ENCODE results near the gene TPPP.
"Not testable (repeated sequence)": the region's sequence is repeated elsewhere in the genome, so short reads cannot be mapped to it uniquely, and the experiment has no call there.

Gene TPPP

DNA sequence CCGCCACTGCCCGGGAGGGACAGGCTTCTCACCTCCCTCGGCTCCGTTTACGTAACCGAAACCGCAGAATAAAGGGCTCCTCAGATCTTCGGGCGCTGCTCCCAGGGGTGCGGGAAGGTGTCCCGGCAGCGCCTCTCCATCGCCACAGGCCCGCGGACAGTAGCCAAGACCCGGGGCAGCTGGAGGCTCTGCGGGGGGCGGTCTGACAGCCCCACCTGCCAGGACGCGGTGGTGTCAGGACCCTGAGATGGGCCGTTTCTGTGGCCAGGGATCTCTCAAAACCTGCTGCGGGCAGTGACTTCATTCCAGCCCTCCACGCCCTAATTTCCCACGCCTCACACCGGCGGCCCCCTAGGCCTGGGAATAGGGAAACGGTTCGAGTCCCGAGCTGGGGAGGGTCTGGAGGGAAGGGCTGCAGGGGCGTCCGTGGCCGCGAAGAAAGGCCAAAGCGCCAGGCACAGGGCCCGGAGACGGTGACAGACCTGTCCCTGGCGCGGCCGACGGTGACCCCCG lies 567 bp downstream of the TPPP start:
- not testable (repeated sequence) for DNase-seq

GRCh38 chr5:691817-692528 lies 1.2 kb downstream of the TPPP start:
- DNase-seq: no peak

- DNase-seq: not testable (repeated sequence)
Observed at GRCh38 chr5:691049-691448, 2.1 kb downstream of the TPPP start.

GRCh38 chr5:690293-690692 lies 2.9 kb downstream of the TPPP start:
- DNase-seq: not testable (repeated sequence)

GRCh38 chr5:688348-689010 lies 4.7 kb downstream of the TPPP start:
- not testable (repeated sequence) for DNase-seq

GRCh38 chr5:686936-687335 lies 6.2 kb downstream of the TPPP start:
- DNase-seq: not testable (repeated sequence)

- DNase-seq: not testable (repeated sequence)
Observed at GRCh38 chr5:686172-686523, 7.0 kb downstream of the TPPP start.

- DNase-seq: no peak
Observed at GRCh38 chr5:685262-686171, 7.6 kb downstream of the TPPP start.

GRCh38 chr5:684751-685216 lies 8.4 kb downstream of the TPPP start:
- DNase-seq: no peak

DNA sequence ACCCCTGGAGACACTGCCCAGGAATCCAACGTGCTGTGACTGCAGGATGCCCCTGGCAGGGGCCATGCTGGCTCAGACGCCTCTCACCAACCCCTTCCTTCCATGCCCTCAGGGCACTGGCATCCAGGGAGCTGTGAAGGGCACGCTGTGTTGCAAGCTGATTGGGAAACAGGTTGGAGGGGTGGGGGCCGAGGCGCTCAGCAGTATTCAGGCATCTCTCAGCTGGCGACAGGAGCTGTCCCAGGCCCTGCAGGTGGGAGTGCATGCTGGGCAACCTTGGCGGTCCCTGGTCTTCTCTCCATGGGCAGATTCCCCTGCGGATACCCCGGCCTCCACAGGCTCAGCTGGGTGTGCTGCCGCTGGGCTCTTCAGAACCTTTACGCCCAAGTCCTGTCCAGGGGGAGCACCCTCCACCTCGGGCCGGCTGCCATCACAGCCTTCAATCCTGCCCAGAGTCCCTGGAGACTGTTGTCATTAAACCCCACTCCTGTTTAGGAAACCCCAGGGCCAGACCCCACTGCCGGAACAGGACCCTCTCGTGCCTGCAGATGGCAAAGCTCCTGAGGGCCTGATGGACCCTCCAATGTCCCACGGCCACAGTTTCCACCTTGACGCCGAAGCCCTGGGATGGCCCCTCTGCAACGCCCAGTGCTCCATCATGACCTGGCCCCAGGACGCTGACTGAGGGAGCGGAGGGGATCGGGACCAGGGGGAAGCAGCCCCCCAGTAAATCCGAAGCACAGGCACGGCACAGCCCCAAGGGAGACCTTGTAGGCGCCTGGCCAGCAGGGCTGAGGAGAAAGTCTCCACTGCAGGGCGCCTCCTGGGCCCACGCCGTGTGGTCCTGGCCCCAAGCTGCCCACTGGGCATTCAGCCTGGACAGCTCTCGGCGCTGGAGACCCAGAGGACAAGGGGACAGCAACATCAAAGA lies 9.3 kb downstream of the TPPP start:
- DNase-seq: no peak

- not testable (repeated sequence) for DNase-seq
Observed at GRCh38 chr5:682651-683358, 10.3 kb downstream of the TPPP start.

GRCh38 chr5:682216-682615 lies 10.9 kb downstream of the TPPP start:
- not testable (repeated sequence) for DNase-seq

- DNase-seq: not testable (repeated sequence)
Observed at GRCh38 chr5:681317-682191, 11.6 kb downstream of the TPPP start.

- DNase-seq: not testable (repeated sequence)
Observed at GRCh38 chr5:680836-681235, 12.3 kb downstream of the TPPP start.

GRCh38 chr5:680118-680795 lies 12.9 kb downstream of the TPPP start:
- DNase-seq: not testable (repeated sequence)

DNA sequence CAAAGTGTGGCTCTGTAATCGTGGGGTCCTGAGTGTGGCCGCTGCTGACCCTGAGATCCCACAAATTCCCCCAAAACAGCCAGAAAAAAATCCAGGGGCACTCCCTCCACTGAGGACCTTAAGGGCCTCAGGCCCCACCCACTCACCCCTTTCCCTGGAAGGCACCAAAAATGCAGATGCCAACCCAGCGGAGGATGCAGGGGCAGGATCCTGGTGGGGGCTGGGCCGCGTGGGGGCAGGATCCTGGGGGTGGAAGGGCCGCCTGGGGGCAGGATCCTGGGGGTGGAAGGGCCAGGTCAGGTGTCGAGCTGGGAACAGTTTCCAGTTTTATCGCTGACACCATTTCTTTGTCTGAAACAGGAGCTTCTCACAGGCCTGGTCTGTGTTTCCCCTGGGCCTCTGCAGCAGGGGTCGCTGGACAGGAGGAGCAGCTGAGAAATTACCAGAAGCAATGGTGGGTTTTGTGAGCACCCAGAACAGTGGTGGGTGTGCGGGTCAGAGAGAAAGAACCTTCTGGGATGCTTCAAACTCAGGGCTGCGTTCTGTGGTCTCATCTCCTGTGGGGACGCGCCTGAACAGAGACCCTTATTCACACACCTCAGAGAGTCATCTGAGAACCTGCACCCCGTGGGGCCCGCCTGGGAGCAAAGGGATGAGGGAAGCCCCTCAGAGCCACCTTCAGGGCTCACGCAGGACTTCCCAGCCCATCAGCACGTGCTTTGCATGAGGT lies 13.8 kb downstream of the TPPP start:
- DNase-seq: not testable (repeated sequence)

DNA sequence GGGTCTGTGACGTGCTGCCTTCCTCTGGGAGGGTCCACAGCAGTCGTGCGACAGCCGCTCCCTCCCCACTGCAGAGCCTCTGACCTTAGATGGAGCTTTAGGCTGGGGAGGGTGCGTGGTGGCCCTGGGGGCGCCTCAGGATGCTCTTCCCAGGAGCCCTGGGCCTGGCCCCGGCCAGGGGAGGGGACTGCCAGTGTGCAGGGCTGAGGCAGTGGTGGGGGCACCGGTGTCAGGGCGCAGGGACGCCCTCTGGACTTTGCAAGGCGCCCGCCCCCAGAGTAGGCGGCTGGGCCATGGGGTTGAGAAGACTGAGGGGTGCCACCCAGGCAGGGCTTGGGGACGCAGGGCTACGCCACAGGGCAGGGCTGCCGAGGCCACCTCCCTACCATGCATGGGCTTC lies 14.6 kb downstream of the TPPP start:
- not testable (repeated sequence) for DNase-seq

DNA sequence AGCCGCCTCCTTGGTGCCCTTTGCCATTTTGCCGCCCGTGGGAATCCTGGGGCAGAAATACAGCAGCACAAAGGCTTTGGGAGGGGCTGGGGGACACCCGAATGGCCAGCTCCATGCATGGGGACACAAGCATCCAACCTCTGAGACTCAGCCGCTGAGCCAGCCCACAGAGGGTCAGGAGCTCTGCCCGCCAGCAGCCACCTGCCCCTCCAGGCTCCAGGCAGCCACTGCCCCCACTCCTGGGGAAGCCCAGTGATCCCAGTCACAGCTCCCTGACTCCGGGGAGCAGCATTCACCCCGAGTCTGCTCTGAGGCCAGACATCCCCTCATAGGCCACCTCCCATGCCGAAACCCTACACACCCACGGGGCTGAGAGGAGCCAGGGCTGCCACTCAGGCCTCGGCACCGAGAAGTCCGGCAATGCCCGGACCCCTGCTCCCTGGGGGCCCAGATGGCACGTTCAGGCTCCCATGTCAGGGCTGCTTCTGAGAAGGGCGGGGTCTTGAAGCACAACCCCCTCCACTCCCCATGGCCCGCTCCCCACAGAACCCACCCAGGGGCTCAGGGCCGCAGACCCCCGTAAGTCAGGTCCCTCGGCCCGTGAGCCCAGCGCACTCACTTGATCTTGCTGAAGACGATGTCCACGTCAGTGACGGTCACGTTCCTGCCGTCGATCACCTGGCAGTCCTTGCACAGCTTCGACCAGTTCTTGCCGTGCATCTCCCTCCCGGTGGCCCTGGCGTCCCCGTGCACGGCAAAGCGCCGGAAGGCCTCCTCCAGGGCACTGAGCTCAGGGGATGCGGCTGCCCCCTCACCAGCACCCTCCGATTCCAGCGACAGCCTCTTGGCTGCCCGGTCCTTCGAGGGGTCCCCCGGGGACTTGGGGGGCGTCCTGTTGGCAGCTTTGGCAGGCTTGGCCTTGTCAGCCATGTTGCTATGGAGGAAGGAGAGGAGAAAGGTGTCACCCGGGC lies 15.7 kb downstream of the TPPP start:
- no peak for DNase-seq
